ENCODE data around the gene CMPK2. TPM values are rescaled to one million over a fixed set of nuclear protein-coding genes. Genes with fewer than 3 reads are reported as not detected.

Gene CMPK2
- polyA plus RNA-seq, 1 donor: 3.6 TPM

GRCh38 chr2:6810961-6811360 is 54.7 kb downstream of the CMPK2 start:
- DNase-seq: peak; percentile 19

GRCh38 chr2:6808426-6808825 is 57.3 kb downstream of the CMPK2 start:
- no peak for DNase-seq

- DNase-seq: no peak
Observed at GRCh38 chr2:6806604-6807003, 59.1 kb downstream of the CMPK2 start.

GRCh38 chr2:6800553-6800952 is 65.2 kb downstream of the CMPK2 start:
- no peak for DNase-seq

Other genes starting within 250 kb of the CMPK2 start
- 4.1 TPM for gene RSAD2, start 11.9 kb upstream of the CMPK2 start, polyA plus RNA-seq (ENCODE audit: insufficient read length)
- gene RNF144A, start 51.5 kb upstream of the CMPK2 start, polyA plus RNA-seq (ENCODE audit: insufficient read length): 21.5 TPM

All from hindlimb muscle (tissue), 1 donor.